ENCODE data around the gene REC8. TPM values are rescaled to one million over a fixed set of nuclear protein-coding genes. Genes with fewer than 3 reads are reported as not detected.

The REC8 gene
- total RNA-seq, 1 experiment from 2014 or later = 7.6 TPM

GRCh38 chr14:24159777-24160498 lies 11.9 kb upstream of the REC8 start:
- H3K4me1 ChIP-seq (ENCODE audit: control insufficient read depth in 1 of 2, insufficient read depth in 2 of 2, low read length in 2 of 2) = peaks cover 15 to 21% of the 10 kb centered on the region in 2 experiments
- DNase-seq (ENCODE audit: low read depth, low spot score) (no peak), ATAC-seq (no peak)
- H3K9me3 ChIP-seq (ENCODE audit: control insufficient read depth in 1 of 2, insufficient read depth in 1 of 2, low read depth in 1 of 2, low read length in 2 of 2) = no peaks in the 10 kb centered on the region
- RAD21 ChIA-PET (ENCODE audit: low non-redundant PET in 1 of 2, low total read pairs in 2 of 2, uncharacterized antibody in 2 of 2, unreplicated experiment in 2 of 2) = interaction anchor here in 1 of 2 experiments (1.1 kb wide), 1 partner anchor 102 kb away, joined by 3 read pairs; no protein-coding TSS in a partner anchor
- no peak overlapping the region for H3K4me3 ChIP-seq (replicated peaks in 1 of 2; ENCODE audit: low read depth in 1 of 2, low read length in 2 of 2)
- CTCF ChIA-PET = interaction anchor here (1.0 to 3.2 kb wide), 6 partner anchors 13 to 51 kb away, joined by 3 to 19 read pairs (median 7); partner anchors contain the start of genes EMC9, PSME1, PSME2 and RNF31
- no peaks in the 10 kb centered on the region for H3K27me3 ChIP-seq (ENCODE audit: insufficient read depth, low read length)
- H2AFZ ChIP-seq (ENCODE audit: low read depth, low read length, poor library complexity, severe bottlenecking) = no peak overlapping the region
- no peak for TF ChIP-seq REST (IDR thresholded peaks at IDR 0.05; ENCODE audit: low read depth)
- TF ChIP-seq ATF3 (IDR thresholded peaks at IDR 0.05) = no peak
- TF ChIP-seq CTCF (IDR thresholded peaks at IDR 0.05 in 2 of 3, conservative IDR thresholded peaks at IDR 0.05 in 1 of 3; ENCODE audit: borderline replicate concordance in 1 of 3, insufficient read depth in 1 of 3, low read depth in 2 of 3, low read length in 2 of 3) = no peak
- intact Hi-C loops (cut with micrococcal nuclease) = loop anchor here (2.0 kb wide), 1 partner anchor 45 kb away; the partner anchor contains the start of genes DCAF11 and NRL
- no peaks in the 10 kb centered on the region for H3K79me2 ChIP-seq (ENCODE audit: insufficient read depth, low read length)
- H3K9me2 ChIP-seq (ENCODE audit: insufficient read depth) = no peaks in the 10 kb centered on the region
- peaks cover 27 to 44% of the 10 kb centered on the region in 2 experiments; a peak in 3 of 4 replicates for H3K36me3 ChIP-seq (ENCODE audit: control insufficient read depth in 1 of 2, insufficient read depth in 2 of 2, low read length in 2 of 2)
- H3K27ac ChIP-seq (ENCODE audit: low read depth, low read length) = peak overlapping the region; percentile 84
- no TSS peak for BruUV-seq (replicated peaks)
- H3K4me2 ChIP-seq (ENCODE audit: low read length) = no peak overlapping the region
- no peak overlapping the region for H3K9ac ChIP-seq (ENCODE audit: low read length)
- no peaks in the 10 kb centered on the region for H4K20me1 ChIP-seq (ENCODE audit: insufficient read depth)
- POLR2A ChIA-PET = interaction anchor here (1.0 to 3.1 kb wide), 5 partner anchors 13 to 82 kb away, joined by 3 to 18 read pairs (median 9); partner anchors contain the start of genes DCAF11, NRL, PCK2 and PSME2

All from HCT116 (cell line).